HepG2 (cell line): ENCODE measurements around the gene CATSPERE. TPM values are rescaled to one million over a fixed set of nuclear protein-coding genes. Genes with fewer than 3 reads are reported as not detected.

Experiments
- ARHGAP35 ChIP-seq: sonication (generic); formaldehyde crosslinking; IDR thresholded peaks from 2 replicates; pipeline ENCODE4 v1.9.0; 2022; ENCODE audit warnings: mild to moderate bottlenecking, inconsistent platforms, moderate library complexity, missing genetic modification reagents, borderline replicate concordance
- CBX1 ChIP-seq: IDR thresholded peaks from one replicate; pipeline ENCODE4 v1.6.1; 2016; ENCODE audit warnings: antibody characterized with exemption, low read depth
- KAT7 ChIP-seq: IDR thresholded peaks from 2 replicates; pipeline ENCODE4 v1.6.1; 2018; ENCODE audit warnings: borderline replicate concordance, missing compliant biosample characterization
- KLF9 ChIP-seq: IDR thresholded peaks from 2 replicates; pipeline ENCODE4 v1.6.1; 2016; ENCODE audit warnings: low read depth
- KMT2A ChIP-seq: sonication (generic); formaldehyde crosslinking; IDR thresholded peaks from 2 replicates; pipeline ENCODE4 v1.4.0; 2020; ENCODE audit warnings: missing genetic modification reagents
- MZF1 ChIP-seq: sonication (generic); formaldehyde crosslinking; IDR thresholded peaks from 2 replicates; pipeline ENCODE4 v1.8.1; 2023; ENCODE audit warnings: mild to moderate bottlenecking, missing genetic modification reagents, borderline replicate concordance
- PCBP2 ChIP-seq: fragments of 200-400 bp; formaldehyde crosslinking; optimal IDR thresholded peaks from 2 replicates; pipeline ENCODE3; 2018; ENCODE audit warnings: low read length, low read depth; ENCODE audit not compliant: poor library complexity, severe bottlenecking
- ZNF296 ChIP-seq: sonication (generic); formaldehyde crosslinking; conservative IDR thresholded peaks from 2 replicates; pipeline ENCODE4 v1.5.0; 2020; ENCODE audit warnings: mild to moderate bottlenecking, missing genetic modification reagents
- ZNF329 ChIP-seq: sonication (generic); formaldehyde crosslinking; IDR thresholded peaks from 2 replicates; pipeline ENCODE4 v1.9.0; 2021; ENCODE audit warnings: low read depth, mild to moderate bottlenecking, missing genetic modification reagents
- ZNF335 ChIP-seq: sonication (generic); formaldehyde crosslinking; IDR thresholded peaks from 2 replicates; pipeline ENCODE4 v1.4.0; 2020; ENCODE audit warnings: missing genetic modification reagents
- ZNF598 ChIP-seq: sonication (generic); formaldehyde crosslinking; IDR thresholded peaks from 2 replicates; pipeline ENCODE4 v1.5.1; 2020; ENCODE audit warnings: mild to moderate bottlenecking, missing genetic modification reagents, borderline replicate concordance
- ZNF674 ChIP-seq: sonication (generic); formaldehyde crosslinking; IDR thresholded peaks from 2 replicates; pipeline ENCODE4 v1.5.0; 2020; ENCODE audit warnings: low read depth, mild to moderate bottlenecking, missing genetic modification reagents
- ZNF772 ChIP-seq: sonication (generic); formaldehyde crosslinking; IDR thresholded peaks from 2 replicates; pipeline ENCODE4 v1.5.0; 2020; ENCODE audit warnings: mild to moderate bottlenecking, missing genetic modification reagents
- ZNF782 ChIP-seq: sonication (generic); formaldehyde crosslinking; IDR thresholded peaks from 2 replicates; pipeline ENCODE4 v1.4.0; 2020; ENCODE audit warnings: missing genetic modification reagents, mild to moderate bottlenecking, borderline replicate concordance
- polyA plus RNA-seq, 8 experiments: library from polyadenylated mRNA; depleted of rRNA in 3 of 8; stranded (reverse) in 7 of 8; unstranded in 1 of 8; fragments of >200 nt; fragmentation: Illumina TruSeq in 4 of 8; extraction: Trizol in 4 of 8; gene quantifications; 2 replicates each; pipeline versions ENCODE4 v1.2.1 to v1.2.3, GENCODE V29; 2011 to 2016; ENCODE audit warnings: low read depth in 4 of 8, missing spikeins in 1 of 8, mixed read lengths in 1 of 8; ENCODE audit not compliant: insufficient read depth in 1 of 8
- total RNA-seq, 5 experiments: library from RNA; depleted of rRNA; stranded (reverse); fragments of >200 nt; fragmentation: Illumina TruSeq; extraction: Trizol; gene quantifications; 2 replicates each; pipeline ENCODE4 v1.2.3, GENCODE V29; 2016; ENCODE audit warnings: low read depth in 1 of 5
- TF ChIP-seq, protein P1 (sequence below): sonication (generic); formaldehyde crosslinking; conservative IDR thresholded peaks from 2 replicates; pipeline ENCODE4 v1.4.0; 2020; ENCODE audit warnings: missing genetic modification reagents
- TF ChIP-seq, protein P2 (sequence below): sonication (generic); formaldehyde crosslinking; IDR thresholded peaks from 2 replicates; pipeline ENCODE4 v1.4.0; 2020; ENCODE audit warnings: missing genetic modification reagents
- TF ChIP-seq, protein P3 (sequence below): sonication (generic); formaldehyde crosslinking; IDR thresholded peaks from 2 replicates; pipeline ENCODE4 v1.8.0; 2022; ENCODE audit warnings: mild to moderate bottlenecking, missing genetic modification reagents; ENCODE audit not compliant: insufficient replicate concordance
- TF ChIP-seq, protein P4 (sequence below): sonication (generic); formaldehyde crosslinking; conservative IDR thresholded peaks from 2 replicates; pipeline ENCODE4 v1.8.0; 2022; ENCODE audit warnings: low read depth, missing genetic modification reagents
- TF ChIP-seq, protein P5 (sequence below): sonication (generic); formaldehyde crosslinking; IDR thresholded peaks from 2 replicates; pipeline ENCODE4 v1.4.0; 2020; ENCODE audit warnings: mild to moderate bottlenecking, missing genetic modification reagents
- TF ChIP-seq, protein P6 (sequence below): sonication (generic); formaldehyde crosslinking; IDR thresholded peaks from 2 replicates; pipeline ENCODE4 v1.4.0; 2020; ENCODE audit warnings: missing genetic modification reagents, mild to moderate bottlenecking, borderline replicate concordance

The CATSPERE gene
- total and polyA plus RNA-seq, 2 of the 13 experiments (the other 11 are each of a cell fraction or from before 2014, with no cell fraction given) = 0.34 to 0.51 TPM

DNA sequence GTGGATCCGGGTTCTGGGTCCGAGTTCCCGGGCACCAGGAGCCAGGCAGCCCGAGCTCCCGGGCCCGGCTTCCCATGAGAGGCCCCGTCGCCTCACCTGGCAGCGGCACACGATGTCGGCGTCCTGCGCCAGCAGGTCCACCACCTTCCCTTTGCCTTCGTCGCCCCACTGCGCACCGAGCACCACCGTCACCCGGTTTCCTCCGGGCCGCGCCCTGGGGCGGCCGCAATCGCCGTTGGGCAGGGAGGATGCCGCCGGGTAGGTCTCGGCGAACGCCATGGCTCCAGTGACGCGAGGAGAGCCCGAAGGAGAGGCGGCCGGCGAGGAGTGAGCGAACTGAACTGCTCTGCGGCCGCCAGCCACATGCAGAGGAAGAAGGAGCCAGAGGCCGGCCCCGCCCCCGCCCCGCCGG lies 9.5 kb upstream of the CATSPERE start, which contains the start of gene ADSS2 (continued):
- TF ChIP-seq, protein P1, sequence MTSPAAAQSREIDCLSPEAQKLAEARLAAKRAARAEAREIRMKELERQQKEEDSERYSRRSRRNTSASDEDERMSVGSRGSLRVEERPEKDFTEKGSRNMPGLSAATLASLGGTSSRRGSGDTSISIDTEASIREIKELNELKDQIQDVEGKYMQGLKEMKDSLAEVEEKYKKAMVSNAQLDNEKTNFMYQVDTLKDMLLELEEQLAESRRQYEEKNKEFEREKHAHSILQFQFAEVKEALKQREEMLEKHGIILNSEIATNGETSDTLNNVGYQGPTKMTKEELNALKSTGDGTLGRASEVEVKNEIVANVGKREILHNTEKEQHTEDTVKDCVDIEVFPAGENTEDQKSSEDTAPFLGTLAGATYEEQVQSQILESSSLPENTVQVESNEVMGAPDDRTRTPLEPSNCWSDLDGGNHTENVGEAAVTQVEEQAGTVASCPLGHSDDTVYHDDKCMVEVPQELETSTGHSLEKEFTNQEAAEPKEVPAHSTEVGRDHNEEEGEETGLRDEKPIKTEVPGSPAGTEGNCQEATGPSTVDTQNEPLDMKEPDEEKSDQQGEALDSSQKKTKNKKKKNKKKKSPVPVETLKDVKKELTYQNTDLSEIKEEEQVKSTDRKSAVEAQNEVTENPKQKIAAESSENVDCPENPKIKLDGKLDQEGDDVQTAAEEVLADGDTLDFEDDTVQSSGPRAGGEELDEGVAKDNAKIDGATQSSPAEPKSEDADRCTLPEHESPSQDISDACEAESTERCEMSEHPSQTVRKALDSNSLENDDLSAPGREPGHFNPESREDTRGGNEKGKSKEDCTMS (CRISPR knock-in tag) = no peak
- TF ChIP-seq ZNF329 (CRISPR knock-in tag) = peak; percentile 69; the same call in 1 of the 2 replicates
- TF ChIP-seq ZNF296 (CRISPR knock-in tag) = no peak
- TF ChIP-seq ZNF674 (CRISPR knock-in tag) = 0 out of 2 replicates have a peak, but pooled peaks have one; percentile 31
- no peak for TF ChIP-seq KMT2A (CRISPR knock-in tag)
- TF ChIP-seq, protein P2, sequence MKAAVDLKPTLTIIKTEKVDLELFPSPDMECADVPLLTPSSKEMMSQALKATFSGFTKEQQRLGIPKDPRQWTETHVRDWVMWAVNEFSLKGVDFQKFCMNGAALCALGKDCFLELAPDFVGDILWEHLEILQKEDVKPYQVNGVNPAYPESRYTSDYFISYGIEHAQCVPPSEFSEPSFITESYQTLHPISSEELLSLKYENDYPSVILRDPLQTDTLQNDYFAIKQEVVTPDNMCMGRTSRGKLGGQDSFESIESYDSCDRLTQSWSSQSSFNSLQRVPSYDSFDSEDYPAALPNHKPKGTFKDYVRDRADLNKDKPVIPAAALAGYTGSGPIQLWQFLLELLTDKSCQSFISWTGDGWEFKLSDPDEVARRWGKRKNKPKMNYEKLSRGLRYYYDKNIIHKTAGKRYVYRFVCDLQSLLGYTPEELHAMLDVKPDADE (CRISPR knock-in tag) = no peak
- no peak for TF ChIP-seq ZNF598 (CRISPR knock-in tag)
- TF ChIP-seq PCBP2 = no peak
- TF ChIP-seq, protein P3, sequence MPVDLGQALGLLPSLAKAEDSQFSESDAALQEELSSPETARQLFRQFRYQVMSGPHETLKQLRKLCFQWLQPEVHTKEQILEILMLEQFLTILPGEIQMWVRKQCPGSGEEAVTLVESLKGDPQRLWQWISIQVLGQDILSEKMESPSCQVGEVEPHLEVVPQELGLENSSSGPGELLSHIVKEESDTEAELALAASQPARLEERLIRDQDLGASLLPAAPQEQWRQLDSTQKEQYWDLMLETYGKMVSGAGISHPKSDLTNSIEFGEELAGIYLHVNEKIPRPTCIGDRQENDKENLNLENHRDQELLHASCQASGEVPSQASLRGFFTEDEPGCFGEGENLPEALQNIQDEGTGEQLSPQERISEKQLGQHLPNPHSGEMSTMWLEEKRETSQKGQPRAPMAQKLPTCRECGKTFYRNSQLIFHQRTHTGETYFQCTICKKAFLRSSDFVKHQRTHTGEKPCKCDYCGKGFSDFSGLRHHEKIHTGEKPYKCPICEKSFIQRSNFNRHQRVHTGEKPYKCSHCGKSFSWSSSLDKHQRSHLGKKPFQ (CRISPR knock-in tag) = peak; percentile 77
- TF ChIP-seq, protein P4, sequence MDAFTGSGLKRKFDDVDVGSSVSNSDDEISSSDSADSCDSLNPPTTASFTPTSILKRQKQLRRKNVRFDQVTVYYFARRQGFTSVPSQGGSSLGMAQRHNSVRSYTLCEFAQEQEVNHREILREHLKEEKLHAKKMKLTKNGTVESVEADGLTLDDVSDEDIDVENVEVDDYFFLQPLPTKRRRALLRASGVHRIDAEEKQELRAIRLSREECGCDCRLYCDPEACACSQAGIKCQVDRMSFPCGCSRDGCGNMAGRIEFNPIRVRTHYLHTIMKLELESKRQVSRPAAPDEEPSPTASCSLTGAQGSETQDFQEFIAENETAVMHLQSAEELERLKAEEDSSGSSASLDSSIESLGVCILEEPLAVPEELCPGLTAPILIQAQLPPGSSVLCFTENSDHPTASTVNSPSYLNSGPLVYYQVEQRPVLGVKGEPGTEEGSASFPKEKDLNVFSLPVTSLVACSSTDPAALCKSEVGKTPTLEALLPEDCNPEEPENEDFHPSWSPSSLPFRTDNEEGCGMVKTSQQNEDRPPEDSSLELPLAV (CRISPR knock-in tag) = no peak
- TF ChIP-seq ZNF772 (CRISPR knock-in tag) = peak; percentile 74; the same call in 1 of the 2 replicates
- TF ChIP-seq MZF1 (CRISPR knock-in tag) = no peak
- TF ChIP-seq, protein P5, sequence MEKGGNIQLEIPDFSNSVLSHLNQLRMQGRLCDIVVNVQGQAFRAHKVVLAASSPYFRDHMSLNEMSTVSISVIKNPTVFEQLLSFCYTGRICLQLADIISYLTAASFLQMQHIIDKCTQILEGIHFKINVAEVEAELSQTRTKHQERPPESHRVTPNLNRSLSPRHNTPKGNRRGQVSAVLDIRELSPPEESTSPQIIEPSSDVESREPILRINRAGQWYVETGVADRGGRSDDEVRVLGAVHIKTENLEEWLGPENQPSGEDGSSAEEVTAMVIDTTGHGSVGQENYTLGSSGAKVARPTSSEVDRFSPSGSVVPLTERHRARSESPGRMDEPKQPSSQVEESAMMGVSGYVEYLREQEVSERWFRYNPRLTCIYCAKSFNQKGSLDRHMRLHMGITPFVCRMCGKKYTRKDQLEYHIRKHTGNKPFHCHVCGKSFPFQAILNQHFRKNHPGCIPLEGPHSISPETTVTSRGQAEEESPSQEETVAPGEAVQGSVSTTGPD (CRISPR knock-in tag) = no peak
- TF ChIP-seq KLF9 (CRISPR knock-in tag) = 0 out of 2 replicates have a peak, but pooled peaks have one; percentile 21
- TF ChIP-seq, protein P6, sequence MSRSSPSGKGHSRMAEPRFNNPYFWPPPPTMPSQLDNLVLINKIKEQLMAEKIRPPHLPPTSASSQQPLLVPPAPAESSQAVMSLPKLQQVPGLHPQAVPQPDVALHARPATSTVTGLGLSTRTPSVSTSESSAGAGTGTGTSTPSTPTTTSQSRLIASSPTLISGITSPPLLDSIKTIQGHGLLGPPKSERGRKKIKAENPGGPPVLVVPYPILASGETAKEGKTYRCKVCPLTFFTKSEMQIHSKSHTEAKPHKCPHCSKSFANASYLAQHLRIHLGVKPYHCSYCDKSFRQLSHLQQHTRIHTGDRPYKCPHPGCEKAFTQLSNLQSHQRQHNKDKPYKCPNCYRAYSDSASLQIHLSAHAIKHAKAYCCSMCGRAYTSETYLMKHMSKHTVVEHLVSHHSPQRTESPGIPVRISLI (CRISPR knock-in tag) = no peak
- no peak for TF ChIP-seq ZNF782 (CRISPR knock-in tag)
- TF ChIP-seq ZNF335 = peak; percentile 63; the same call in 1 of the 2 replicates
- no peak for TF ChIP-seq ARHGAP35
- no peak for TF ChIP-seq CBX1
- TF ChIP-seq KAT7 (CRISPR knock-in tag) = peak; percentile 57
